ENCODE results near the gene RIGI. TPM values are rescaled to one million over a fixed set of nuclear protein-coding genes. Genes with fewer than 3 reads are reported as not detected.
"Not testable (repeated sequence)": the region's sequence is repeated elsewhere in the genome, so short reads cannot be mapped to it uniquely, and the experiment has no call there.

The RIGI gene
- total and polyA plus RNA-seq, 8 donors: 1.7 to 14.9 (median 3.5) TPM

- H3K27me3 ChIP-seq: no peaks in the 10 kb centered on the region
- H3K36me3 ChIP-seq: no peaks in the 10 kb centered on the region
- 0 to 1% (median 1%) methylated on average over 4 of the region's 4 CpGs for WGBS, 5 donors
- peaks cover 4 to 43% (median 17%) of the 10 kb centered on the region in 4 donors for H3K4me1 ChIP-seq
- TF ChIP-seq EP300 (IDR thresholded peaks at IDR 0.05) (no peak), CTCF (IDR thresholded peaks at IDR 0.05) (no peak), POLR2A (IDR thresholded peaks at IDR 0.05) (no peak), POLR2AphosphoS5 (IDR thresholded peaks at IDR 0.05) (no peak)
- peak overlapping the region; percentile 83 to 93 (median 92) for H3K27ac ChIP-seq
- intact Hi-C loops (cut with DNase I; ENCODE audit: low total_unique reads): no loop called here
- peak overlapping the region; percentile 59 to 75 (median 64) for H3K4me3 ChIP-seq
- no peaks in the 10 kb centered on the region for H3K9me3 ChIP-seq
- DNase-seq: no peak
Measured at GRCh38 chr9:32525709-32526030, 326 bp downstream of the RIGI start.

- intact Hi-C loops (cut with DNase I; ENCODE audit: low total_unique reads): no loop called here
- H3K27me3 ChIP-seq: no peaks in the 10 kb centered on the region
- H3K4me1 ChIP-seq: peaks cover 4 to 43% (median 17%) of the 10 kb centered on the region in 4 donors
- WGBS, 5 donors: 11 to 18% (median 13%) methylated on average over 21 to 22 of the region's 22 CpGs
- peak overlapping the region; percentile 83 to 93 (median 92) for H3K27ac ChIP-seq
- peak overlapping the region; percentile 59 to 75 (median 64) for H3K4me3 ChIP-seq
- H3K9me3 ChIP-seq: no peaks in the 10 kb centered on the region
- TF ChIP-seq POLR2AphosphoS5 (IDR thresholded peaks at IDR 0.05): no peak
- TF ChIP-seq EP300 (IDR thresholded peaks at IDR 0.05): no peak
- TF ChIP-seq POLR2A (IDR thresholded peaks at IDR 0.05): no peak
- TF ChIP-seq CTCF (IDR thresholded peaks at IDR 0.05): no peak
- no peaks in the 10 kb centered on the region for H3K36me3 ChIP-seq
- peak; percentile 52 to 71 for DNase-seq
Measured at GRCh38 chr9:32524892-32525708, 896 bp downstream of the RIGI start.

GRCh38 chr9:32524558-32524891 is 1.5 kb downstream of the RIGI start:
- H3K27me3 ChIP-seq; H3K36me3 ChIP-seq; DNase-seq; H3K9me3 ChIP-seq; intact Hi-C loops (cut with DNase I; ENCODE audit: low total_unique reads): not testable (repeated sequence)
- Histone ChIP-seq H3K4me3 (peak overlapping the region; percentile 59 to 75 (median 64)), H3K27ac (peak overlapping the region; percentile 83 to 93 (median 92)), H3K4me1 (peaks cover 4 to 43% (median 17%) of the 10 kb centered on the region in 4 donors)
- 66 to 83% (median 73%) methylated on average over 9 to 11 of the region's 11 CpGs for WGBS, 5 donors

- Histone ChIP-seq H3K27me3 (no peaks in the 10 kb centered on the region), H3K9me3 (peaks cover 0 to under 1% (median 0%) of the 10 kb centered on the region in 4 donors), H3K27ac (no peak overlapping the region), H3K4me1 (peaks cover 4 to 43% (median 17%) of the 10 kb centered on the region in 4 donors), H3K36me3 (no peaks in the 10 kb centered on the region), H3K4me3 (no peak overlapping the region)
- no peak for TF ChIP-seq POLR2A (IDR thresholded peaks at IDR 0.05)
- TF ChIP-seq EP300 (IDR thresholded peaks at IDR 0.05): no peak
- WGBS, 5 donors: 38 to 77% (median 70%) methylated on average over 1 of the region's 1 CpG
- intact Hi-C loops (cut with DNase I; ENCODE audit: low total_unique reads): no loop called here
- DNase-seq: no peak
Measured at GRCh38 chr9:32523910-32524309, 2.1 kb downstream of the RIGI start.

GRCh38 chr9:32518276-32518675 is 7.7 kb downstream of the RIGI start:
- Histone ChIP-seq H3K4me3 (no peak overlapping the region), H3K4me1 (peaks cover 0 to 10% (median 2%) of the 10 kb centered on the region in 4 donors), H3K9me3 (peaks cover 0 to 5% (median 0%) of the 10 kb centered on the region in 4 donors), H3K27ac (no peak overlapping the region), H3K27me3 (no peaks in the 10 kb centered on the region), H3K36me3 (peaks cover 0 to 12% (median 0%) of the 10 kb centered on the region in 4 donors)
- intact Hi-C loops (cut with DNase I; ENCODE audit: low total_unique reads): no loop called here
- no peak for DNase-seq
- WGBS, 5 donors: 88 to 97% (median 94%) methylated on average over 1 of the region's 1 CpG
- no peak for TF ChIP-seq POLR2AphosphoS5 (IDR thresholded peaks at IDR 0.05)
- TF ChIP-seq CTCF (IDR thresholded peaks at IDR 0.05): no peak
- no peak for TF ChIP-seq EP300 (IDR thresholded peaks at IDR 0.05)
- TF ChIP-seq POLR2A (IDR thresholded peaks at IDR 0.05): no peak
